ENCODE measurements around the gene UGT1A4.

UGT1A4 gene

GRCh38 chr2:233799716-233800115 lies 81.2 kb downstream of the UGT1A4 start:
- Histone ChIP-seq H3K27me3 (ENCODE audit: control insufficient read depth, low read length) (peaks cover 3% of the 10 kb centered on the region; the same call in 1 of the 2 replicates), H4K20me1 (ENCODE audit: control insufficient read depth, insufficient read depth, low read depth, low read length) (no peaks in the 10 kb centered on the region), H3K4me1 (ENCODE audit: control insufficient read depth, low read length) (peaks cover 9% of the 10 kb centered on the region), H3K27ac (ENCODE audit: low read depth, low read length) (no peak overlapping the region), H3K9me3 (ENCODE audit: control insufficient read depth, insufficient read depth, low read length) (no peaks in the 10 kb centered on the region), H3K4me2 (ENCODE audit: low read length) (no peak overlapping the region), H3K4me3 (ENCODE audit: low read length) (no peak overlapping the region), H3K9me2 (replicated peaks; ENCODE audit: control insufficient read depth, low read length) (no peaks in the 10 kb centered on the region), H3K36me3 (ENCODE audit: control insufficient read depth, low read length) (no peaks in the 10 kb centered on the region), H3F3A (ENCODE audit: control insufficient read depth, insufficient read depth) (no peaks in the 10 kb centered on the region), H3K79me2 (ENCODE audit: control insufficient read depth, low read length) (no peaks in the 10 kb centered on the region)
- no peak for TF ChIP-seq EZH2phosphoT487 (IDR thresholded peaks at IDR 0.05; ENCODE audit: borderline replicate concordance, low read length)
- TF ChIP-seq CTCF (IDR thresholded peaks at IDR 0.05; ENCODE audit: low read depth, low read length, poor library complexity, severe bottlenecking): no peak

- Histone ChIP-seq H3K36me3 (ENCODE audit: control insufficient read depth, low read length) (no peaks in the 10 kb centered on the region), H3K4me1 (ENCODE audit: control insufficient read depth, low read length) (peaks cover 9% of the 10 kb centered on the region), H3K4me2 (ENCODE audit: low read length) (no peak overlapping the region), H3K9me2 (replicated peaks; ENCODE audit: control insufficient read depth, low read length) (no peaks in the 10 kb centered on the region), H3K4me3 (ENCODE audit: low read length) (no peak overlapping the region), H4K20me1 (ENCODE audit: control insufficient read depth, insufficient read depth, low read depth, low read length) (no peaks in the 10 kb centered on the region), H3K27me3 (ENCODE audit: control insufficient read depth, low read length) (peaks cover 3% of the 10 kb centered on the region; the same call in 1 of the 2 replicates), H3K27ac (ENCODE audit: low read depth, low read length) (no peak overlapping the region), H3K79me2 (ENCODE audit: control insufficient read depth, low read length) (no peaks in the 10 kb centered on the region), H3K9me3 (ENCODE audit: control insufficient read depth, insufficient read depth, low read length) (no peaks in the 10 kb centered on the region), H3F3A (ENCODE audit: control insufficient read depth, insufficient read depth) (no peaks in the 10 kb centered on the region)
- TF ChIP-seq EZH2phosphoT487 (IDR thresholded peaks at IDR 0.05; ENCODE audit: borderline replicate concordance, low read length) (no peak), CTCF (IDR thresholded peaks at IDR 0.05; ENCODE audit: low read depth, low read length, poor library complexity, severe bottlenecking) (no peak)
Measured at GRCh38 chr2:233800208-233800607, 81.7 kb downstream of the UGT1A4 start.

GRCh38 chr2:233801357-233802131 lies 83.0 kb downstream of the UGT1A4 start:
- Histone ChIP-seq H3K27me3 (ENCODE audit: control insufficient read depth, low read length) (peaks cover 3% of the 10 kb centered on the region; the same call in 1 of the 2 replicates), H3K9me2 (replicated peaks; ENCODE audit: control insufficient read depth, low read length) (no peaks in the 10 kb centered on the region), H3K27ac (ENCODE audit: low read depth, low read length) (no peak overlapping the region), H3K4me2 (ENCODE audit: low read length) (no peak overlapping the region), H3K4me3 (ENCODE audit: low read length) (no peak overlapping the region), H3F3A (ENCODE audit: control insufficient read depth, insufficient read depth) (no peaks in the 10 kb centered on the region), H4K20me1 (ENCODE audit: control insufficient read depth, insufficient read depth, low read depth, low read length) (no peaks in the 10 kb centered on the region), H3K4me1 (ENCODE audit: control insufficient read depth, low read length) (peaks cover 9% of the 10 kb centered on the region), H3K9me3 (ENCODE audit: control insufficient read depth, insufficient read depth, low read length) (no peaks in the 10 kb centered on the region), H3K79me2 (ENCODE audit: control insufficient read depth, low read length) (no peaks in the 10 kb centered on the region), H3K36me3 (ENCODE audit: control insufficient read depth, low read length) (no peaks in the 10 kb centered on the region)
- TF ChIP-seq EZH2phosphoT487 (IDR thresholded peaks at IDR 0.05; ENCODE audit: borderline replicate concordance, low read length): no peak
- no peak for TF ChIP-seq CTCF (IDR thresholded peaks at IDR 0.05; ENCODE audit: low read depth, low read length, poor library complexity, severe bottlenecking)
